HG03095 (cell line): ENCODE measurements around the gene NR2C2.
"Not testable (repeated sequence)": the region's sequence is repeated elsewhere in the genome, so short reads cannot be mapped to it uniquely, and the experiment has no call there.

Experiments used
- ATAC-seq: cut with Tn5 transposase; IDR thresholded peaks from one replicate; pipeline ENCODE4 v1.9.1; 2021; ENCODE audit warnings: moderate library complexity; ENCODE audit not compliant: unreplicated experiment

The NR2C2 gene

DNA sequence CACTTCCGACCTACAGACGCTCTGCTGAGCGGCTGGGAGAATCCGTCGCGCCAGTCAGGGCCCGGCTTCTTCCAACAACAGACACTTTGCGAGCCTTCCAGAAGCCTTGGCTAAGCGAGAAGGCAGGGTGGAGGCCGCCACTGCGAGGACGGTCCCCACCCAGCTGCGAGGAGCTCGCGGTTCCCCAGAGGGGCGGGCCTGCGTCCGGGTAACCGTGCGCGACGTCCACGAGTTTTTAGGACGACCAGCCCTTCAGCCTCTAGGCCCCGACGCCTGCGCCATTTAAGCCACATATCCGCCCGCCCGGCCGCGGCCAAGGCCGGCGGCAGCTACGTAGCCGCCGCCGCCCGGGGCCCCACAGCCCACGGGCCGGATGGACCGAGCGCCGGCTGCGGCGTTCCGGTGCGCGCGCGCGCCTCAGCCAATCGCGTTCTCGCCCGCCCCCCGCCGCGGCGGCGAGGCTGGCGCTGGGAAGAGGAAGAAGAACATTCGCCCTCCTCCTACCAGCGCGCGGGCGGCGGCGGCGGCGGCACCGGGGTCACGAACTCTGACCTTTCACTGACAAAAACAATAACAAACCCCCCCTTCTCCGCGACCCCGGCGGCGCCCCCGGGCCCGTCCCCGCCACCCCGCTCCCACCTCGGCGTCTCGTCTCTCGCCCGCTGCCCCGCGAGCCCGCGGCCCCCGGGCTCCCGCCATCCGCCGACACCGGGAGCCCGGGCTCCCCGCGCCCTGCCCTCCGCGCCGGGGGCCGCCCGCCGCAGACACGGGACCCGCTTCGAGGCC lies at the start of gene NR2C2:
NR2C2 (plus strand) TSS at position 484 of the 786 bp plus-strand sequence. CDS start 56,332 bp downstream, outside the sequence.
- peak; percentile 58 for ATAC-seq

DNA sequence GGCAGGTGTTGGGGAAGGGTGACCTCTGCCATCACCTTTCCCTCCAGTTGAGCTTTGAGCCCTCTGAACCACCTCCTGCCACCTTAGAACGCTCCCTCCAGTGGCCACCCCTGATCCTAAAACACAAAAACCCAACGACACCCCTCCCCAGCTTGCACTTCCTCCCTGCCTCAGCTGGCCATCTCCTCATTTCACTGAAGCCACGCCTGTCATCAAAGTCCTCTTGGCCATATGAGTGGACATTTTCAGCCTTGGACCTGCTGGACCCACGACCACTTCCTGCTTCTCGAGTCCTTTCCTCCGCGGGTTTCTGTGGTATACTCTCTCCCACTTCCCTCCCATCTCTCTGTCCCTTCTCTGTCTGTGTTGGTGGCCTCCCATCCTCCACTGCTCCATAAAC lies 48.5 kb upstream of the NR2C2 start:
- ATAC-seq: no peak

DNA sequence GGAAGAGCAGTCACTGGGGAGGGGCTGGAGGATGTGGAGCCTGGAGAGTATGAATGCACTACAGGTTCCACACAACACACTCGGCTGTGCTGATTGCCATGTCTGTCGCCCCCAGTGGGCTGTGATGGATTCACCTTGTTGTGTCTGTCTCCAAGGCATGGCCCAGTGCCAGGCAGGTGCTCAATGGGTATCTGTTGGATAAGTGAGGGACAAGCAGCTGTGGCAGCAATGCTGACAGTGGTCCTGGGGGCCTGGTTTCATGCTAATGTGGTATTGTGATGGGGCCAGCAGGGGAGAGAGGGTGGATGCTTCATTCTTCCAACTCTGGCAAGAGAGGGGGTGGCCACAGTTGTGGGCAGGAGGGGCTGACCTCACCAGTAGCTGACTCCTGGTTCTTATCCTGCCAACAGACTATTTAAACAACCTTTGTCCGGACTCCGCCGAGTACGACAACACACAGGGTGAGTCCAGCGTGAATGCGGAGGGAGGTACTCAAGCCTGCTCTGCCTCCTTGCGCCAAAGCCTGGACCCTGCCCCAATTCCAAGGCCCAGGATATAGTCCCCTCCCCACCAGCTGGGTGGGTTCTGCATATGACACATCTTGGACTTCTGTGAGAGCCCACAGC lies 47.3 kb upstream of the NR2C2 start:
- no peak for ATAC-seq

DNA sequence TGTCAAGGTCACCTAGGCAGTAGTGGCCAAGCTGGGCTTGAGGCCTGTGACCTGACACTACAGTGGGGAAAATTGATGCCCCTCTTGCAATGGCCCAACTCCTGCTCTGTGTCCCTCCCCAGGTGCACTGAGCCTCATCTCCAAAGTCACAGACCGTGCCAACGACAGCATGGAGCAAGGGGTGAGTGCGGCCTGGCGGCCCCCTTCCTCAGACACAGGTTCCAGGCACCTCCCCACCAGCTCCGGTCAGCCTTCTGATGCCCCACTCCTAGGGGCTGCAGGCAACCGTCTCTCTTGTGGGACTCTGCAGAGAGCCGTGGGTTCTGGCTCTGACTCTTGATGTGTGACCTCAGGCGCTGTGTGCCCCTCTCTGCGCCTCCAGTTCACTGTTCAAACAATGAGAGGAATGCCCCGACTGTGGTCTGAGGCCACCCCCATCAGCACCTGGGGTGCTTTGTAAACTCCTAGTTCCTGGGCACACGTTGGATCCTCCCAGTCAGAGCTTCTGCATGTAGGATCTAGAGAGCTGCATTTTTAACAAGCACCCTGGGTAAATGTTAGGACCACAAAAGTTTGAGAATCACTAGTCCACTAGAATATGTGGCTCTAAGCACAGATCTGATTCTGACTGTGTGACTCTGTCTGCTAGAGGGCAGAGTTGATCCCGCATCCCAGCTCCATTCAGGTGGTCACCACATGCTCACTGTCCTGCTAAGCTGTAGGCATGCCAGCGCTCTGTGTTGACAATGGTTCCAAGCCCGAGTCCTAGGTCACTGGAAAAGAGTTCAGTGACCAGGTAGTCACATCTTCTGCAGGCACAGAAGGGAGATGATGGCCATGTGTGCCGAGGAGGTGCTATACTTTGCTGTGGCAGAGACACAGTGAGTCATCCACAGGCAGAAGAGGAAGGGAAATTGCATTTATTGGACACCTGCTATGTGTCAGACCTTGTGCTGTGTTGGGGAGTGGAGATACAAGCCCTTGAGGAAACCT lies 46.2 kb upstream of the NR2C2 start:
- ATAC-seq: no peak

DNA sequence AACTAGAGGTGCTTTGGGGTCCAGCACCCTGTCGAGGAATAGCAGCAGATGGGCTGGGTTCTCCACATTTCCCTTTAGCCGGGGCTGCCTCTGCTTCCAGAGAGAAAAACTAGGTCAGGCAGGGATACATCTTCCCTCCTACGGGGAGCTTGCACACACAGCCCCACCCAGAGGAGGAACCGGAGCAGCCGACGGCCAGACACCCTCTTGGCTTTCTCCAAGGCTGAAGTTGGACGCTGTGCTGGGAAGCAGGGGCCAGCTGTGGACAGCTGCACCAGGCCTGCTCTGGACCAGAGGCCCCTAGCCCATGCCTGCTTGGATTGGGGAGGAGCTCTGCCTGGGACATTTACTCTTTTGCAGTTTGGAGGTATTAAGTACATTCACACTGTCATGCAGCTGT lies 44.7 kb upstream of the NR2C2 start:
- ATAC-seq: no peak

DNA sequence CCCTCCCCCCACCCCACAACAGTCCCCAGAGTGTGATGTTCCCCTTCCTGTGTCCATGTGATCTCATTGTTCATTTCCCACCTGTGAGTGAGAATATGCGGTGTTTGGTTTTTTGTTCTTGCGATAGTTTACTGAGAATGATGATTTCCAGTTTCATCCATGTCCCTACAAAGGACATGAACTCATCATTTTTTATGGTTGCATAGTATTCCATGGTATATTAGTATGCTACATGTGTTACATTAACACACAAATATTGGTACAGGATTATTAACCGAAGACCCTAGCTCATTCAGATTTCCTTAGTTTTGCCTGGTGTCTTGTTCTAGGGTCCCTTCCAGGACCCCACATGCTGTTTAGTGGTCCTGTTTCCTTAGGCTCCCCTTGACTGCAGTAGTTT lies 43.9 kb upstream of the NR2C2 start:
- ATAC-seq: not testable (repeated sequence)

DNA sequence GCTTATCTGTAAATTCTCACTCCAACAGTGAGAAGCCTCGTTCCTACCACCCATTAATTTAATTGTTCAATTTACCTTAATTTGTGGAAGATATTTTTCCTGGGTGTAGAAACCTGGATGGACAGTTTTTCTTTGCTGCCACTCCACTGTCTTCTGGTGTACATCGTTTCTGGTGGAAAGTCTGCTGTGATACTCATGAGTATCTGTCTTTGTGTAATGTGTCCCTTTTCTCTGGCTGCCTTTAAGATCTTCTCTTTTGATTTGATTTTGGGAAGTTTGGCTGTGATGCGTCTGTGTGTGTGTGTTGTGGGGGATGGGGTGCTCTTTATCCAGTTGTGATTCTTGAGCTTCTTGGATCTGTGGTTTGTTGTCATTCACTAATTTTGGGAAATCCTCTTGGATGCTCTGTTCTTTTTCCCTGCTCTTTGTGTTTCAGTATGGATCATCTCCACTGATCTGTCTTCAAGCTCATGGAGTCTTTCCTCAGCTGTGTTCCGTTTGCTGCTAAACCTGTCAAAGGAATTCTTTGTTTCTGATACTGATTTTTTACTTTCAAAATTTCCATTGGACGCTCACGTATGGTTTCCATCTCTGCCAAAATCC lies 42.2 kb upstream of the NR2C2 start:
- no peak for ATAC-seq

DNA sequence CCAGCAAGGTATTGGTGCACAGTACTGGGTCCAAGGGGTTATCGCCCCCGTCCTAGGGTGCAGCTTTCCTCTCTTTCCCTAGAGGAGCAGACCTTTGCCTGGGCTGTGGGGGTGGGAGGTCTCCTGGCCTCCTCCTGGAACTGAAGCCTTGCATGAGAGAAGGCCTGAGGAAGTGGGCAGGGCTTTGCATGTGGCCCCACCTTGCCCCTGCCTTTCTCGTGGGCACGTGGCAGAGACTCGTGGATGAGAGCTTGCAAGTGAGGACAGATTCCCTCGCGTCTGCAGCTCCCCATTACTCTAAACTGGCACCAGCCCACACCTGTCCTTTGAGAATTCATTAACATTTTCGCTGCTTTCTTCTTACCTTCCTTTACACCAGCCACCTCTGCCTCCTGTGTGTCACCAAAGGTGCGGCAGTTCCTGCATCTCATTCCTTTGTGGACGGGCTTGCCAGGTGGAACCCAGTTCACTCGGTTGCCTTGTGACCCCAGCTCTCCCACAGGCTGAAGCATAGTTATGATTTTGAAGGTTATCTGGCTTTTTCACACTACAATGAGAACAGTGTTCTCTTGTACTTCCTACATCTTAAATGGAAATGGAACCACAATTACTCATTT lies 40.9 kb upstream of the NR2C2 start:
- ATAC-seq: no peak

DNA sequence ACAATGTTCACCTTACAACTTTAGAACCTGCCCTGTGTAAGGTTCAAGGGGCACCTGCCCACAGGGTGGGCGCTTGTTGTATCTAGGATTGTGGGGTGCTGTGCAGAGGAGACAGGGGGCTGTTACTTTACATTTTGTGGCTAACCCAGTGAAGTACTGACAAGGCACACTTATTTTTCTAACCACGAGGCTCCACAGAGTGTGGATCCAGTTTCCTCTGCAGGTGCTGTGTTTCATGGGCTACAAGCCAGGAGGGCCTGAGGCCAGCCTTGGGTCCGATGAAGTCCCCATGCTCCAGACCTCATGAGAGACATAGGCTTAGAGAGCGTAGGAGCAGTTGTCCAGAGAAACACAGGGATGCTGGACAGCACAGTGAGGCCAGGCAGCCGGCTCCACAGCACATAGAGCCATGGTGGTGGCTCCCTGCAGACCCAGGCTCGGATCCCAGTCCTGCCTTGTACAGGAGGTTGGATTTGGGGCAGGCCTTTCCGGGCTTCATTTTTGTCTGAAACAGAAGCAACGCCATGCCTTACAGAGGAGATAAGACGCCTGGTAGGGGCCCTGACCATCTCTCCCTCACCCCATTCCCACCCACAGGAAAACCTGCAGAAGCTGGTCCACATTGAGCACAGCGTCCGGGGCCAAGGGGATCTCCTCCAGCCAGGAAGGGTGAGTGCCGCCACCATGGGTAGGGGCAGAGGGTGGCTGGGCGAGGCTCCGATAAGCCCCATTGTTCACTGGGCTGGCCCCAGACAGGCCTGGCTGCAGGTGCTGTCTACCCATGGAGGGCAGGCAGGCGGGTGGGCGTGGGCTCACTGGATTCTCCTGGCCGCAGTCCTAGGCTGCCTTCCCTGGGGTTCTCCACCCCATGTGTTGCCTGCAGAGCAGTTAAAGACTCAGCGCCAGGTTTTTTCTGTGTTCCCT lies 40.1 kb upstream of the NR2C2 start:
- no peak for ATAC-seq

DNA sequence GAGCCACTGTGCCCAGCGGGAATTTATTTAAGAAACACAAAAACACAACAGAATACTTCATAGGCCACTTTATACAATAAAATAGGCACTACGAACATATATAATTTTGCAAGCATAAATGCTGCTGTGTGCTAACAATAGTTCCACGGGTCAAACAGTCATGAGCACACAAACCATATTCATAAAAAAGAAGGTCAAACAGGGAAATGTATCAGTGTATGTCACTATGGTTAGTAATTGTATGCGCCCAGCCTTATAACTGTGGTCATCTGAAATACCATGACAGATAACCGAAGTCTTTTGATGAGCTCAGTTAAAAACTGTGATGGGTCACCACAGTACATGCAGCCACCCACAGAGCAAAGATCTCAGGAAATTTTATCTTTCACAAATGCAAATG lies 38.1 kb upstream of the NR2C2 start:
- no peak for ATAC-seq

DNA sequence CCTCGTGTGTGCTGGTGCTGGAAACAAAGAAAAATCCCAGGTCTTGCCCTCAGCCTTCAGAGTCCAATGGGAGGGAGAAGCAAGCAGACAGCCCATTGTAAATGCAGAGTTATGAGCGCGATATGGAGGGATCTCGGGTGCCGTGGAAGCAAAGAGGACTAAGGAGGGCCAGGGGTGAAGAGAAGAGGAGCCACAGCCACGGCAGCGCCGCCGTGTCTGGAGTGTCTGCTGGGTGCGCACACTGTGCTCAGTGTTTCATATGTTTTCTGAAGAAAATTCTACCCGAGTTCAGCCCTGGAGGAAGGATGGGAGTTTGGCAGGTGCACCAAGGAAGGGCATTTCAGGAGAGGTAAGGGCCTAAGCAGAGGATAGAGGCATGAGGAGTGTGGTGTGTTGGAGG lies 35.7 kb upstream of the NR2C2 start:
- no peak for ATAC-seq

DNA sequence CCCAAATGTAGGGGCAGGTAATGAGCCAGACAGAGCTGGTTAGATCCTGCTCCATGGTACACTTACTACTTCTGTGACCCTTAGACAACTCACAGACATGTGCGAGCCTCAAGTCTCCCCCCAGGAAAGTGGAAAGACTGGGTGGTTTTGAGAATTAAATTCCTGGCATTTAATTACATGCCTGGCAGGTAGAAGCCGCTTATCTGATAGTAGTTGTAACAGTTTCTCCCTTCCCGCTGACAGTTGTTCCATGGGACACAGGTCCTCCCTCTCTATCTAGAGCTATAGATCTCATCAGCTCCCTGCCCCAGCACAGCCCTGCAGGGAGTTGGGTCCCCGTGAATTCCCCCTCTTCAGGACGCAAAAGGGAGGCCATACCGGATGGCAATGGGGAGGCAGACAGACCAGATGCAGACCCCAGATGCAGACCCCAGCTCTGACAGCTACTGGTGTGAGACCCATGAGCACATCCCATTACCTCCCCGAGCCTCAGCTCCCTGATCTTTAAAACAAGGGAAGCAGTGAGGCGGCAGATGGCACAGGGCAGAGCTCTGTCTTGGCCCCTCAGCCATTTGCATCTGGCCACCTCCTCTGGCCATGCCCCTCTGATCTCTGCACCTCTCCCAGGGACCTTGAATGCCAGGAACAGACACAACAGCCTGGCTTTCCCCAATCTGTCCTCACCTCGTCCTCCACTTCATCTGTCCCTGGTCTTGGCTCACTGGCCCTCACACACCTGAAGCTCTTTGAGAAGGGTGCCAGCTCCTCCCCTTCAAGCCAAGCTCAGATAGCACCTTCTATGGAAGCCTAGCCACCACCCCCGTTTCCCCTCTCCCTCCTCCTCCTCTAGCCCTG lies 34.1 kb upstream of the NR2C2 start:
- ATAC-seq: no peak

DNA sequence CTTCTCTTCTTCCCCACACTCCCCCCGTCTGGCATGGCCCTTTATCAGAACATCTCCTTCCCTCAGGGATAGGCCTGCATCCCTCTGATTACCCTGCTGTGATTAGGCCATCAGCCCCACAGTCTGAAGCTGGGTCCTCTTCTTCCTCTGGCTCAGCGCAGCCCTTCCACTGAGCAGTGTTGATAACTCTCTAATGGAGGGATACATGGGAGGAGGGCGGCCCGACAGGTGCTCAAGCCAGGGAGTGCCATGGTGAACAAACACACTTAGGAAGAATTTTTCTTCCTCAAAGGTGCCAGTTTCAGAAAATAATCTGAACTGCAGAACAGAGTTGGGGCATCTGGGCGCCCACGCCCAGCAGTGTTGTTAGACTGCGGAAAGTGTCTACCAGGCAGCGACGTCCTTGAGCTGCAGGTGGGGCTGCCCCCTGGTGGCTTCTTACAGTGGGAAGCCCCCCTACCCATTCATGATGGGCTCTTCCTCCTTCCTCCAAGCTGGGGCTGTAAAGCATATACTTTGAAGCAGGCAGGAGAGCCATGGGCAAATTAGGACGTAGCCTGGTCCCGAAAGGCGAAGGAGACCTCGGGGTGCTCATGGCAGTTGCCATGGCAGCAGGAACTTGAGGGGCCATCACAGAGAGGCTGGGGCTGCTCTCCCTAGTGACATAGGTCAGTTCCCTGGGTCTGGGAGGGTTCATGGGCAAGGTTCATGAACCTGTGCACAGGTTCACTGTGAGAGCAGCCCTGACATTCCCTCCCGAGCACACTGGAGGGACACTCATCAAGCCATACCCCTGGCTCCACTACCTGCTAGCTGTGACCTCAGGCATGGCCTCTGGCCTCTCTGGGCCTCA lies 33.2 kb upstream of the NR2C2 start:
- ATAC-seq: no peak

DNA sequence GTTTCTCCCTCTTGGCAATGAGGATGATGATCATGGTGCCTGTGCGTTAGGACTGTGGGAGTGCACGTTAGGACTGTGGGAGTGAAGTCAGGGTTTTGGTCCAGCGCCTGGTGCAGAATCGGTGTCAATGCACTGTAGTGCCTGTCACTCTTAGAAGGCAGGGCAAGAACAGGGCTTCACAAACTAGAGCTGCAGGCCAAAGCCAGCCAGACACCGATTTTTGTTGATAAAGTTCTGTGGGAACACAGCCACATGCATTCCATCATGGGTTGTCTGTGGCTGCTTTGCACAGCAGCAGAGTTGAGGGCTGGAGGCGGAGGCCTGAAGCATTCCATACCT lies 32.6 kb upstream of the NR2C2 start:
- ATAC-seq: no peak

DNA sequence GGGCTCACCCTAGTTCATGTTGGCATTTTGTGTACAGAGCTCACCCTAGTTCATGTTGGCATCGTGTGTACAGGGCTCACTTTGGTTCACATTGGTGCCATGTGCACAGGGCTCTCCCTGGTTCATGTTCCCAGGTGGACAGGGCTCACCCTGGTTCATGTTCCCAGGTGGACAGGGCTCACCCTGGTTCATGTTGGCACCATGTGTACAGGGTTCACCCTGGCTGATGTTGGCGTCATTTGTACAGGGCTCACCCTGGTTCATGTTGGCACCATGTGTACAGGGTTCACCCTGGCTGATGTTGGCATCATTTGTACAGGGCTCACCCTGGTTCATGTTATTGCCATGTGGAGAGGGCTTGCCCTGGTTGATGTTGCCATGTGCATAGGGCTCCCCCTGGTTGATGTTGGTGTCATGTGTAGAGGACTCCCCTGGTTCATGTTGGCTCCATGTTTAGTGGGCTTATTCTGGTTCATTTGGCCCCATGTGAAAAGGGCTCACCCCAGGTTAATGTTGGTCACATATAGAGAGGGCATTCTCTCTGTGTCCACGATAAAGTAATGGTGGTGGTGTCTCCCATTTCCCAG lies 31.7 kb upstream of the NR2C2 start:
- ATAC-seq: no peak

DNA sequence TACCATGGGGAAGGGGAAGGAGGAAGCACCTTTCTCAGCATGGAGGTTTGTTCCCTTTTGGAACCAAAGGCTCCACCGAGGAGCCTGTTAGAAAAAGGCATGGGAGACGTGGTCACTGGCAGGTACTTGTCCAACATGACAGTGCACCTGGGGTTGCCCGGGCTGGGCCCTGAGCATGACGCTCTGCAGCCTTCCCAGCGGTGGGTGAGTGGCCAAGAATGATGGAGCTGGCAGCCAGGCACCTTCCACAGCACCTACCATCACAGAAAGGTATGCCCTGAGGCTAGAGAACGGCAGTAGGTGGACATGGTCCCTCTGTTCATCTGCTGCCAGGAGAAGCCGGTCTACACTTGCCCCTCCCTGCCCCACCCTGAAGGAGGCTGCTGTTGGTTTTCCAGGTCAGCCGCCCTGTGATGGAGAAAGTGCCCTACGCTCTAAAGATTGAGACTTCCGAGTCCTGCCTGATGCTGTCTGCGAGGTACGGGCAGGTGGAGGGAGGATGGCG lies 29.0 kb upstream of the NR2C2 start:
- ATAC-seq: no peak

DNA sequence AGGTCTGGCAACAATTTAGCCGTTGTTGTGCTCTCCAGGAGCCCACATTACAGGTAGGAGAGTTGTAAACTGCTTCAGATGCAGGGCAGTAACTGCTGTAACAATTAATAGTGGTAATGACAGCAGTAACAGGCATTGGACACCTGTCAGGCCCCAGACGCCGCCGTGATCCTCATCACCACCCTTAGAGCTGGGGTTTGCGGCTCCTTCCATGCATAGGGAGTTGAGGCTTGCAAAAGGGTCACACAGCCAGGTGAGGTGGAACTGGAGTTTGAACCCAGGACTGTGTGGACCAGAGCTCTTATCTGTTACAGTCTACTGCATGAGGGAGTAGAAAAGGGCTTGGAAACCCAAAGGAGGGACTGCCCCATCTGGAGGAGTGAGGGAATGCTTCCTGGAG lies 26.8 kb upstream of the NR2C2 start:
- ATAC-seq: no peak
